Glutamatergic neuron (in vitro differentiated cells): Measurements from ENCODE around the gene CNGA4. TPM values are rescaled to one million over a fixed set of nuclear protein-coding genes. Genes with fewer than 3 reads are reported as not detected.
A peak's percentile ranks its signal among the peaks of the same experiment; 100 is the strongest.

Experiments
- DNase-seq: peaks from one replicate; pipeline ENCODE4 v3.0.0; 2022
- H3K27ac Mint-ChIP-seq: one replicate; pipeline ENCODE4 v1.8.0; 2020; ENCODE audit warnings: mild to moderate bottlenecking, mixed read lengths, inconsistent platforms; ENCODE audit not compliant: unreplicated experiment
- H3K27me3 Mint-ChIP-seq: one replicate; pipeline ENCODE4 v1.8.0; 2020; ENCODE audit warnings: mild to moderate bottlenecking, moderate library complexity, mixed read lengths, inconsistent platforms; ENCODE audit not compliant: unreplicated experiment
- H3K36me3 Mint-ChIP-seq: one replicate; pipeline ENCODE4 v1.8.0; 2020; ENCODE audit warnings: mild to moderate bottlenecking, mixed read lengths, inconsistent platforms; ENCODE audit not compliant: unreplicated experiment
- H3K4me1 Mint-ChIP-seq: one replicate; pipeline ENCODE4 v1.8.0; 2020; ENCODE audit warnings: mild to moderate bottlenecking, low read depth, mixed read lengths, inconsistent platforms; ENCODE audit not compliant: unreplicated experiment
- H3K4me3 Mint-ChIP-seq: one replicate; pipeline ENCODE4 v1.8.0; 2020; ENCODE audit warnings: mild to moderate bottlenecking, mixed read lengths, inconsistent platforms; ENCODE audit not compliant: unreplicated experiment
- H3K9me3 Mint-ChIP-seq: one replicate; pipeline ENCODE4 v1.8.0; 2020; ENCODE audit warnings: mild to moderate bottlenecking, moderate library complexity, mixed read lengths, inconsistent platforms; ENCODE audit not compliant: unreplicated experiment
- CTCF ChIP-seq: fragments of 200-600 bp; sonication (generic); IDR thresholded peaks from one replicate; pipeline ENCODE4 v1.5.0; 2021; ENCODE audit not compliant: partially characterized antibody, unreplicated experiment
- total RNA-seq: library from RNA; stranded (reverse); fragmentation: NEBNext Ultra II Directional; extraction: Animal tissue kit (Norgen Biotek cat#: 25700); gene quantifications from one replicate; pipeline ENCODE4 v1.2.1, GENCODE V29; 2021; ENCODE audit not compliant: unreplicated experiment

Gene CNGA4
- total RNA-seq, 1 donor from 2014 or later, result not detected

- Mint-ChIP-seq H3K27me3 (peaks cover 5% of the 10 kb centered on the region), H3K4me1 (peaks cover 2% of the 10 kb centered on the region), H3K27ac (no peak overlapping the region), H3K36me3 (no peaks in the 10 kb centered on the region), H3K9me3 (peaks cover 3% of the 10 kb centered on the region), H3K4me3 (peak overlapping the region; percentile 53)
- no peak for DNase-seq
- TF ChIP-seq CTCF, result no peak
Observed at GRCh38 chr11:6232899-6233298, 6.0 kb upstream of the CNGA4 start.

- DNase-seq, result no peak
- Mint-ChIP-seq H3K27me3 (peaks cover 5% of the 10 kb centered on the region), H3K36me3 (no peaks in the 10 kb centered on the region), H3K4me3 (peak overlapping the region; percentile 97), H3K9me3 (peaks cover 3% of the 10 kb centered on the region), H3K27ac (peak overlapping the region; percentile 83), H3K4me1 (peaks cover 2% of the 10 kb centered on the region)
- no peak for TF ChIP-seq CTCF
Observed at GRCh38 chr11:6233984-6234386, 4.9 kb upstream of the CNGA4 start.

GRCh38 chr11:6234387-6235107 is 4.3 kb upstream of the CNGA4 start, which contains the start of gene FHIP1B:
TSS of gene FHIP1B (minus strand) at chr11:6234636. CDS start at chr11:6224516, 10,120 bp downstream.
- peak within 1 kb of the TSS; percentile 83 for H3K27ac Mint-ChIP-seq
- TF ChIP-seq CTCF, result no peak

DNA sequence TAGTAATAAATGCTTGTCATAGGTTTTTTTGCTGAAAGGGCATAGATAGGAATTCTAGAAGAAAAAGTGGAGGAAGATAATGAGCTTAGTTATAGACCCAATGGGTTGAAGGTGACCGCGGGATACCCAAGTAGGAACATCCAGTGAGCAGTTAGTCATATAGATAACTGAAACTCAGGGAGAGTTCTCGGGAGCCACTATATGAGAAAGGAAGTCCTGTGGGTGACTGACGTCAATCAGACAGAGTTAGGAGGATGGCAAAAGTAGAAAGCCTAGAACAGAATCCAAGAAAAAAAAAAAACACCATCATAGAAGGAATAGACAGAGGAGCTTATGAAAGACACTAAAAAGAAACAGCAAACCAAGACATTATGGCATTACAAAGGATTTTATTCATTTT is 1.6 kb upstream of the CNGA4 start:
- peaks cover 3% of the 10 kb centered on the region for H3K9me3 Mint-ChIP-seq
- no peak for TF ChIP-seq CTCF
- H3K27me3 Mint-ChIP-seq, result peaks cover 5% of the 10 kb centered on the region
- peaks cover 5% of the 10 kb centered on the region for H3K36me3 Mint-ChIP-seq
- H3K27ac Mint-ChIP-seq, result no peak overlapping the region
- H3K4me1 Mint-ChIP-seq, result peaks cover 2% of the 10 kb centered on the region
- no peak for DNase-seq
- H3K4me3 Mint-ChIP-seq, result no peak overlapping the region

More at GRCh38 chr11:6234387-6235107, 4.3 kb upstream of the CNGA4 start, which contains the start of gene FHIP1B:
- peaks cover 5% of the 10 kb centered on the region for H3K27me3 Mint-ChIP-seq
- H3K4me3 Mint-ChIP-seq, result peak within 1 kb of the TSS; percentile 97
- peaks cover 2% of the 10 kb centered on the region for H3K4me1 Mint-ChIP-seq
- no peaks in the 10 kb centered on the region for H3K36me3 Mint-ChIP-seq
- peaks cover 3% of the 10 kb centered on the region for H3K9me3 Mint-ChIP-seq
- peak; percentile 99 for DNase-seq

DNA sequence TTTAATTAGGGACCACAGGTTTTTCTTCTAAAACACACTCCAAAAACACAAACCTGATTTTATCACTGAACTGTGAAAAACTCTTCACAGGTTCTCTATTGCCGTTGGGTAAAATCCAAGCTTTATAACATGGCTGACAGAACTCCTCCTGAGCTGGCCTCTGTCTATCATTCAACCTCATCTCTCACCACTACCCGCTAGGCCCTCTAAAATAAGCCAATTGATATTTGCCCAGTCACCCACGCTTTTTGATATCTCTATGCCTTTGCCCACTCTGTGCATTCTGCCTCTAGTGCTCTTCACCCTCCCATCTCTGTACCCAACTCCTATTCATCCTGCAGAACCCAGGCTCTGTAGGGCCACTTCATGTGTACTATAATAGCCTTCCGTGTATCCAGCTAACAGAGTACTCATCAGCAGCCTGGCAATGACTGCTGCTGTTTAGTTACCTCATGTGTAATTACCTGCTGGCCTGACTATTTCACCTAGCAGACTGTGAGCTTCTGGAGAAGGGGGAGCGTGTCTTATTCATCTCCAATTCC is 1.1 kb upstream of the CNGA4 start:
- Mint-ChIP-seq H3K36me3 (peaks cover 5% of the 10 kb centered on the region), H3K9me3 (peaks cover 3% of the 10 kb centered on the region), H3K27ac (no peak overlapping the region), H3K4me1 (peaks cover 2% of the 10 kb centered on the region), H3K4me3 (no peak overlapping the region), H3K27me3 (peaks cover 5% of the 10 kb centered on the region)
- no peak for DNase-seq
- TF ChIP-seq CTCF, result no peak
